LHCN-M2 (cell line): ENCODE data around the gene AGTR1. TPM values are rescaled to one million over a fixed set of nuclear protein-coding genes. Genes with fewer than 3 reads are reported as not detected.

ENCODE experiments used
- DNase-seq: peaks from one replicate; pipeline ENCODE4 v3.0.0-alpha.2; 2012; ENCODE audit warnings: low read depth
- polyA plus RNA-seq: library from polyadenylated mRNA; unstranded; fragments of >200 nt; gene quantifications from one replicate; pipeline ENCODE4 v1.2.1, GENCODE V29; 2012; ENCODE audit warnings: missing spikeins
- total RNA-seq: library from RNA; depleted of rRNA; stranded (reverse); fragments of >200 nt; gene quantifications from 2 replicates; pipeline ENCODE4 v1.2.3, GENCODE V29; 2014; rRNA removed

The AGTR1 gene
- total RNA-seq, result 5.1 and 6.4 TPM in 2 replicates
- polyA plus RNA-seq, result 2.5 TPM

DNA sequence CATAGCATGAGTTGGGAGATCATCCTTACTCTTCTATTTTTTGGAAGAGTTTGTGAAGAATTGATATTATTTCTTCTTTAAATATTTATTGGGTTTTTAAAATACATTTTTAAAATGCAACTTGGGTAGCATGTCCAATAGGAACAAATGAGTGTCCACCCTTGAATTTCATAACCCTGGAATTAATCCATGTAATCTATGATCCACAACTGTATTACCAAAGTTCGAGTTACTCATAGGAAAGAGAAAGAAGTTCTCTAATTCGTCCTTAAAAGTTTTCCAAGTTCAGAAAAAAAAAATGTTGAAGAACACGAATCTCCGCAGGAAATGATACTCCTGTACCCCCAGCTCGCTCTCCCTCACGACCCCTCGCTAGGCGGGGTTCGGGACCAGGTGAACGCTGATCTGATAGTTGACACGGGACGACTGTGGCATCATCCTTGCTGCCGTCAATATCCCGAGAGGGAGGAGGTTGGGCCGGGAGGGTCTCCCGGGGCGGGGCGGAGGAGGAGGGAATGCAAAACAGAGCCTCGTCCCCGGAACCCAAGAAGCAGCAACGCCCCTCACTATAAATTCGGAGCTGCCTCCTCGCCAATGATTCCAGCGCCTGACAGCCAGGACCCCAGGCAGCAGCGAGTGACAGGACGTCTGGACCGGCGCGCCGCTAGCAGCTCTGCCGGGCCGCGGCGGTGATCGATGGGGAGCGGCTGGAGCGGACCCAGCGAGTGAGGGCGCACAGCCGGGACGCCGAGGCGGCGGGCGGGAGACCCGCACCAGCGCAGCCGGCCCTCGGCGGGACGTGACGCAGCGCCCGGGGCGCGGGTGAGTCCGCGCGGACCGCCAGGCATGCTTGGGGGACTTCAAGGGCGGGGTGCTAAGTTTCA lies at the start of gene AGTR1:
AGTR1 (plus strand) TSS at position 598 of the 884 bp plus-strand sequence. CDS start 43,133 bp downstream, outside the sequence.
- DNase-seq, result peak; percentile 76

DNA sequence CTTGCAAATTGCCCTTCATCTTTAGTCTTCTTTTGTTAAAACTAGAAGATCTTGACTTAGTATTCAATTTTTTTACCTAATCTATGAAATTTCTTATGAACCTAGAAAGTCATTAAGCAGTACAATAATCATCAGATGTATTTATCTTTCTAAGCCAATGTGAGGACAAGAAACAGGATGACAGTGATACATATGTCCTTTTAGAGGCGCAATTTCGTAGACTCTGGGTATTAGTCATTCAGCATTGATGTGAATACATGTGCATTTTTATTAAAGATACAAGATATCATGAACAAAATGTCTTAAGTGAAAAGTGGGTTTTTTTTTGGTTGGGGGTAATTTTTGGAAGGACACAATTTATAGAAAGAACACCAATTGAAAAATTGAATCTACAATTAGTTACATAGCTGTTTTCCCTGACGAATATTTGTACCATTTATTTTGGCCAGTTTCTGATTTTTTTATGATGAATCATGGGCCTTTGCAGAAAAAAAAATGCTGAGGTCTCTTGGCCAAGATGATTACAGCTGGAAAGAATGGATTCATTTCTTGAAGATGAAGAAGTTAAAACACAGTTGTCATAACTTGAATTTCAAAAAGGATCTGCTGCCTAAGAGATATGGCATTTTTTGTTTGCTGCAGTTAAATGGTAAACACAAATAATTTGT lies 48.9 kb upstream of the AGTR1 start:
- peak; percentile 83 for DNase-seq

DNA sequence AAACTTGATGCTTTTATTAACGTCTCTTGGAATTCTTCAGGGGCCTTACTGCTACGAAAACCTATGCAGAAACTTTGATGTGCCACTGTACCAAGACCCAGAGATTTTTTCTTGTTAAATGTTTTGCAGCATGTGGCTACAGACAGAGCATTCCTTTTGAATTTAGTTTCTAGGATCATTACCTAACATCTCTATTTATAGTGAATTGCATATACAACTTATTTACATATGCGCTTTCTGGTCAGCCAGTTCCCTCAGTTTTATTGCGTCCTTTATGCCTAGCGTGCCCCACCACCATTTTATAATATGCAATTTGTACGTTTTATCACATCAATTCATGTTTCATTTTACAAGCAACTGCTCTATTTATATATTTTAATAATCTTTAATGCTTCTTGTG lies 46.2 kb upstream of the AGTR1 start:
- no peak for DNase-seq

DNA sequence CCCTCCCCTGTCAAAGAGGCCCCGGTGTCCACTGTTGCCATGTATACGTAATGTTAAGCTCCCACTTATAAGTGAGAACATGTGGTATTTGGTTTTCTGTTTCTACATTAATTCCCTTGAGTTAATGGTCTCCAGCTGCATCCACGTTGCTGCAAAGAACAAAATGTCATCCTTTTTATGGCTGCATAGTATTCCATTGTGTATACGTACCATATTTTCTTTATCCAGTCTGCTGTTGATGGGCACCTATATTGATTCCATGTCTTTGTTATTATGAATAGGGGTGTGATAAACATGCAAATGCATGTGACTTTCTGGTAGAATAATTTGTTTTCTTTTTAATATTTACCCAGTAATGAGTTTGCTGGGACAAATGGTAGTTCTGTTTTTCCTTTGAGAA lies 43.3 kb upstream of the AGTR1 start:
- DNase-seq, result no peak

DNA sequence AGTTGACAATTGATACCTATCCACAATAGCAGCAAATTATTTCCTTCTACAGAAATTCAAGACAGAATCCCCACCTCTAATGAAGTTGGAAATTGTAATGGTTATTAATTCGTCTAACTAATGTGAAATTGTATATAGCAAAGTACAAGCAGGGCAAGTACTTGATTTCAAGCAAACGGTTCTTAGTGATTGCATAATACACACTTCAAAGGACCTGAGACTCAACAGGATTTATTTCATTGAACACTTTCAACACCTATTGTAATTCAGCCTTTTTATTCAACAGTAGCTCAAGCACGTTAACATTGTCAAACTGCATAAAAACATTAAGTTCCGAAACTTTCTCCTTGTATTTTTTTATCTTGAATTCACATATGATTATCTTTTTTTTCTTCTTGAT lies 40.2 kb upstream of the AGTR1 start:
- no peak for DNase-seq

DNA sequence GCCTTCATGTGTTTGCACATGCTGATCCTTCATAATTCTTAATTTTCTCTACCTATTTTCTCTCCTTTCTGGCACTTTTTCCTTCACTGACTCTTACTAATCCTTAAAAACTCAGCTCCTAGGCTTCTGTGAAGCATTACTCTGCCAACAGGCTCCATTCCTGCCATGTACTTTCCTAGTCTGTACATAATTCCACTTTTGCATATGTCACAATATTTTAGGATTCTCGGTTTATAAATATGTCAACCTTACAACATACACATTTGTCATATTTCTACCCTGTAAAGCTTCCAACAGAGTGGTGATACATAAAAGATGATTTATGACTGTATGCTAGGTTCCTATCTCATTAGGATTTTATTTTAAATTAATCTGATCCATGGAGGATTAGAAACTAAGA lies 38.2 kb upstream of the AGTR1 start:
- no peak for DNase-seq

DNA sequence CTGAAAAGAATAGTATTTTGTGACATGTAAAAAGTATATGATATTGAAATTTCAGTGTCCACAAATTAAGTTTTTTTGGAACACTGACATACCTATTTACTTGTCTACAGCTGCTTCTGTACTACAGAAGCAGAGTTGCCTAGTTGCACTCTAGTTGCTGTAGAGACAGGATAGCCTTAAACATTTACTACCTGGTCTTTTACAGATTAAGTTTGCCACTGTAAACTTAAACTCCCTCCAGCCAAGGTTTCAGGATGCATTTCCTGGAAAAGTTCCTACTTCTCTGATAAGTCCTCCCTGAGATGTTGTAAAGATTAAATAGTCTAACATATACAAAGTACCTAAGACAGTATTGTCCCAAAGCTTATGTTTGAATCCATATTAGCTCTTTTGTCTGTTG lies 17.4 kb upstream of the AGTR1 start:
- DNase-seq, result no peak

DNA sequence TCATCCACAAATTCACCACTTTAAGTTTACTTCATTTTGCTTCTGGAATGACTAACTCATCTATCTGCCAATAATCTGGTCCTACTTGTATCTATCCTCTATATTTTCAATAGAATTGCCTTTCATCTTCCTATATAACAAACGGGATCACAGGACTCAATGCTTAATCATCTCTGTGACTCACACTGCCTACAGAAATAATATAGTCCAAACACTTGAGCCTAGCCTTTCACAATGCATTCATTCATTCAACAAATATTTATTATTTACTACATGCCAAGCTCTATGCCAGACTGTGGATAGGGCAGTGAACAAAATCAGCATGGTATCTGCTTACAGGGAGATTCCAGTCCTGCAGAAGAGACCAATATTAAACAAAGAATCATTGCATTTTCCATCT lies 16.6 kb upstream of the AGTR1 start:
- peak; percentile 10 for DNase-seq

DNA sequence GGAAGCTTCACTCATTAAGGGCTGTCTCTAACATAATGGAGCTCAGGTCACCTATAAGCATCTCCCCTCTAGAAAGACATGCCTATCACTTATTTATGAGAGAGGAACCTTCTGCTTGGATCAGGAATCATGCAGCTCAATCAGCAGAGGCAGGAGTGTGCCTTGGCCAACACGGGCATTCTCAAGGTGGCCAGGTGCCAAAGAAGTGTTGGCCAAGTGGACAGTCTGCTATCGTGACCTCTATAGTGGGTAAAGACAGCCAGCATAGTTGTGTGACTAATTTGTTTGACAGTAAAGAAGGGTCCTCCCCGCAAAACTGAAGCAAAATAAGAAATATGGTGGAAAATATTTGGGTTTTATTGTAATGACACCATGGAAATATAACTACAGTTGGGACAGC lies 14.7 kb upstream of the AGTR1 start:
- DNase-seq, result no peak

DNA sequence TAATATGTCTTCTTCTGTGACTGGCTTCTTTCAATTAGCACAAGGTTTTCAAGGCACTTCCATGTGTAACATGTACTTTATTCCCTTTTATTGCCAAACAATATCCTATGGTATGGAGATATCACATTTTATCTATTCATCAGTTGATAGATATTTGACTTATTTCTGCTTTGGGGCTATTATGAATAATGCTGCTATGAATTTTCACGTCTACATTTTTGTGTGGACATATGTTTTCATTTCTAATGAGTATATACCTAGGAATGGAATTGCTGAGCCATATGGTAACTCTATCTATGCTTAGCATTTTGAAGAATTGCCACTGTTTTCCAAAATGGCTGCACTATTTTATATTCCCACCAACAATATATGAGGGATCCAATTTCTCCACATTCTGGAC lies 3.6 kb upstream of the AGTR1 start:
- no peak for DNase-seq

DNA sequence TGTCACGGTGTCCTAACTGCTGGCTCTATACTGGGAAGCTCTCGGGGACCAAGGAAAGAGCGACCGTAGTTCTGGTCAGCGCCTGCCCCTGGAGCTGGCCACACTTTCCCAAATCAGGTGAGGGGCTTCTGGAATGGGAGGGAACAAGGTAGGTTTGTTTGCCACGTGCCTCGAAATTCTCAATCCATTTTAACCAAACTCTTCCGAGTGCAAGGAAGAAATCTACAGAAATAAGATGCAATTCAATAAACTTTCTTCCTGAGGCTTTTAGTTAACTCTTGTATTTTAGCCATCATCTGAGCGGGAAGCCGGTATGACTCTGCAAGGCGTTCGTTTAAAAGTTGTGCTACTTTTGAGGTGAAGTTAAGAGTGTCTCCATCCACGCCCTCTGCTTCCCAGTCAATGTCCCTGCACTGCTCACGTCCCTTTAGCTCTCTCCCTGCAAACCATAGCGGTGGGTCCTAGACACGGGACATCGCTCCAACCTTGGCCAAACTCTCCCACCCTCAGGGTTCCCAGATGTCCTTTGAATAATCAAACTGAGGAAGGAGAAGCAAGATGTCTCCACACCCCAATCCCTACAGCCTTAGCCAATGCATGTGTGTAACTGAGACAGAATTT lies 597 bp downstream of the AGTR1 start:
- no peak for DNase-seq

DNA sequence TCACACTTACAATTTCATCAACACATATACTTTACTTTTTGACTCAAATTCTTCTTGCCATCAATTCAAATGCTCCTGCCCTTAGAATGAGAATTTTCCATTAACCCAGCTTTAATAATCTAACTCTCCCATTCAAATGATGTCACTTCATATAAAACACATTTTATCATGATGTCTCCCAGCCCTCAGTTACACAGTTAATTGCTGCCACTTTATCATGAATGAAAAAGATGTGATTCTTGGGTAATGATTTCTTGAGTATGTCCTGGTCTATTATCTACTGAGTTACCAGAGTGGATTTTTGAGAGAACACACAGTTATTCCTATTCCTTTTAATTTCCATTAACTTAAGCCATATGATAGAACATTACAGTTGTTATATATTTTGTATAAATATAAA lies 7.6 kb downstream of the AGTR1 start:
- no peak for DNase-seq

DNA sequence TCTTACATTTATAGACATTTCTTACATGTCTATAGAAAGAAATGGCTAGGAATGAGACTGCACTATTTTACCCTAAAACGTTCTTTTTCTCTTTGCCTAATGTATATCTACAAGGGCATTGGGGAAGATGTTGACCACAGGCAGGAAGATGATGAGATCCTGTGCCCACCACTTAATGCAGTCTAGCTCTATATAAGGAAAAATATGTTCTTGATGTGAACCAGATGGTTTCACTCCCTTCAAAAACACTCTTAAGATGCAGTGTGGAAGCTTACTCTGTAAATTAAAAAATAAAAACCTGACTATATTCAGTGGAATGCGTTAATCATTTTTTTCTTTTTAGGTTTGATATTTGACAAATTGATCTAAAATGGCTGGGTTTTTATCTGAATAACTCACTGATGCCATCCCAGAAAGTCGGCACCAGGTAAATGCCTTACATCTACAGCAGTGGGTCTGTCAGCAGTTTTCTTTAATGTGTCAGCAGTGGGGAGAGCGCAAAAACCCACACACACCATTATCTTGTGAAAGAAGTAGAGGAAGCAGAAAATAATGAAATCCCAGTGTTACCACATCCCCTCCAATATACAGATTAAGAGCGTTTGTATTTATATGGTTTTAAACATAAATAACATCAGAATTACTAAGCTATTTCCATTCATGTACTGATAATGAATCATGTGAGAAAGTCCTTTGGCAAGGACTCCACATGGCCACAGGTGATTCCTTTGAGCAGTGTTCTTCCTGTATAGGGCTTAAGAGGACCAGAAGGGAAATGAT lies 10.1 kb downstream of the AGTR1 start:
- DNase-seq, result no peak

DNA sequence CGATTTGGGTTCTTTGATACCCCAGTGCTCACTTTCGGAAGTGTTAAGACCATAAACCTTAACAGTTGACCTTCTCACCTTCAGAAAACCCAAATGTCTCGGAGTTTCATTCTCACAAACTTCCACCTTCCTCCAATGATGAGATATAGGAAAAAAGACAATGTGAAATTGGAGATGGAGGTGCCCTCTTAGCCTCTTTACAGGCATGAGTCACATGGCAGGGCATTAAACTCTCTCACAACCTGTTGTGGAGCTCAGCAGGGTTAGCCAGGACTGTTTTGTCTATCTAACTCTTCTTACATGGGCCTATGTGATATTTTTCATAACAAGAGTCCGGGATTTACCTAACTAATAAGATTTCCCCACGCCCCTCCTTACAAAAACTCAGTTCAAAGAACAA lies 10.7 kb downstream of the AGTR1 start:
- DNase-seq, result no peak

DNA sequence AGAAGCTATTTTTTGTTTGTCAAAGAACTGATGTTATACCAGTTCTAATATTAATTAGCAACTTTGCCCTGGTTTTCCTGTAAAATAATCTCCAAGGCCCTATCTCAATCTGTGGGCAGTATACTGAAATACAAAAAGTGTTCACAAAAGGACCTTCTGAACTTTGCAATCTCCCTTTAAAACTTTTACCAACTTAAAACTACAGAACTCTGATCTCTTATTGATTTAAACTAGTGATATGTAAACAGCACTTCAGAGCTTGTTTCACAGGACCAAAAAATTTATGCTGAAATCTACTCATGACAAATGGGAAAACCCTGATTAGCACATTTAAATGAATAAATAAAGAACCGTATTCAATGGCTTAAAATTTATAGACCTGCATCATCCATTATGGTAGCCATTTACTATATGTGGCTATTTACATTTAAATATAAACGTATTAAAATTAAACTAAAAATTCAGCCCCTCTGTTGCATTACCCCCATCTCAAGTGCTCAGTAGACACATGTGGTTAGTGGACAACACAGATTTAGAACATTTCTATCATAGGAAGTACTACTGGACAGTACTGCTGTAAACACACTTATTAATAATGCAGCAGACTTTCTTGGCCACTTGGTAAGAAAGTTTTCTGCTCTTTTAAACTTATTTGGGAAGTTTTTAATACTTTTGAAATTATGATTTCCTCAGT lies 12.0 kb downstream of the AGTR1 start:
- DNase-seq, result no peak

DNA sequence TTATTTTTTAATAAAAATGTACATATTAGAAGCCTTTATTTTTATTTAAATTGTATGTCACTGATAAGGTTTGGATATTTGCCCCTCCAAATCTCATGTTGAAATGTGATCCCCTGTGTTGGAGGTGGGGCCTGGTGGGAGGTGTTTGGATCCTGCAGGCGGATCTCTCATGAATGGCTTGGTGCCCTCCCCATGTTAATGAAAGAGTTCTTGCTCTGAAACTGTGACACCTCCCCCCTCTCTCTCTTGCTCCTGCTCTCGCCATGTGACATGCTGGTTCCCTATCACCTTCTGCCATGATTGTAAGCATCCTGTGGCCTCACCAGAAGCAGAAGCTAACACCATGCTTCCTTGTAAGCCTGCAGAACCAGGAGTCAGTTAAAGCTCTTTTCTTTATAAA lies 13.0 kb downstream of the AGTR1 start:
- no peak for DNase-seq

DNA sequence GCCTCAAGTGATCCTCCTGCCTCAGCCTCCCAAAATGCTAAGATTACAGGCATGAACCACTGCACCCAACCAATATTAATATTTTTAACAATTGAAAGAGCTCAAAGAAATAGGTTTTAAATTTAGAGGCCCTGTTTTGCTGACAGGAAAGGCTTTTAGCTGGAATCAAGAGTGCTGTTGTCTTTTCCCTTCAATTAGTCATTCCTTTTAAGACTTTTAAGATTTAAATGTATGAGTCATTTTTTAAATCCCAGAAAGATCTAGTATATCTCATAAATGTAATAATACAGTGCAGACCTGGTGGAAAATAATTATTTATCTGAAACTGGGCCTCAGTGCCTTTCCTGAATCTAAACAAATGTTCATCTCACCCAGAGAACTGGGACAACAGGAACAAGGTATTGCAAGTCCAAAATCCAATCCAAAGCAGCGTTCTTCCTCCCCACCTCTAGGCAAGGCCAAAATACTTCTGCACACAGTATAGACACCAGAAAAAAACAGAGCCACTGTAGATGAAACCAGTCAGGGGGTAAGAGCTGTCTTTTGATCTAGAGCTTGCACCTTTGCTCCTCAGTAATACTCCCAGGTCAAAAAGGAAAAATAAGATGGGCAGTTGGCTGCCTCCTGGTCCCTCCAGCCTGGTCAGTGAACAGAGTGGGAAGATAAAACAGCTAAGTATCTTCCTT lies 14.4 kb downstream of the AGTR1 start:
- DNase-seq, result peak; percentile 49

DNA sequence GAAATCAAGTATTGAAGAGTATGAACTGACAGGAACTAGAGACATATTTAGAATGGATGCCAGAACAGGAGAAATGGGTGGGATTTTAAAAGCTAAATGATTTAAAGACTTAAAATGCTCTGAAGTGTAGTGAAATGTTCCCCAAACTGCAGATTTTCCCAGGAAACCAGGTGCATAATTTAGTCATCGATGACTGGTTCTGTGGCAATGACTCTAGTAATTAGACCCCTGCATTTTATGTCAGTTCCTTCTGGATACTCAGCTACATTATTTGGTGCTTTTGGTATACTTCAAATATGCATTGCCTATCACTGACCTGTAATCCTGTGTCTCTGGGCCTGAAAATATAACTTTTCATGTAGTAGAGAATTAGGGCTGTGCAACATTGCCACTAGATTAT lies 16.8 kb downstream of the AGTR1 start:
- DNase-seq, result peak; percentile 58

DNA sequence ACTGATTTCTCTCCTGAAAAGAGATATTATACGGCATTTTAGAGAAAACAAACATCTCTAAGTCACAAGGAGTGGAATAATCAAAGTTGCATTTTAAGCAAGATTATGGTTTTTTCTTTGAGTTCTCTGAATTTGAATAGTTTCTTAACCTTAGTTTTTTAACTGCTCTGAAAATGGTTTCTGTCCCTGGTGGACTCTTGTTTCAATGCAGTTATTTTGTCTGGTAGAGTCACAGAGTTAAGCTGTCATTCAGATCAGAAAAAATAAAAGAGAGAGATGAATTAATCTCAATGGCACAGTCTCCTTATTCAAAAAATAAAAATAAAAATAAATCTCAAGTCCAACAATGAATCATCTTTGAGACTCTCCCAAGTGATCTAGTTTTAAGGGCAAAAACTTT lies 19.0 kb downstream of the AGTR1 start:
- peak; percentile 7 for DNase-seq

DNA sequence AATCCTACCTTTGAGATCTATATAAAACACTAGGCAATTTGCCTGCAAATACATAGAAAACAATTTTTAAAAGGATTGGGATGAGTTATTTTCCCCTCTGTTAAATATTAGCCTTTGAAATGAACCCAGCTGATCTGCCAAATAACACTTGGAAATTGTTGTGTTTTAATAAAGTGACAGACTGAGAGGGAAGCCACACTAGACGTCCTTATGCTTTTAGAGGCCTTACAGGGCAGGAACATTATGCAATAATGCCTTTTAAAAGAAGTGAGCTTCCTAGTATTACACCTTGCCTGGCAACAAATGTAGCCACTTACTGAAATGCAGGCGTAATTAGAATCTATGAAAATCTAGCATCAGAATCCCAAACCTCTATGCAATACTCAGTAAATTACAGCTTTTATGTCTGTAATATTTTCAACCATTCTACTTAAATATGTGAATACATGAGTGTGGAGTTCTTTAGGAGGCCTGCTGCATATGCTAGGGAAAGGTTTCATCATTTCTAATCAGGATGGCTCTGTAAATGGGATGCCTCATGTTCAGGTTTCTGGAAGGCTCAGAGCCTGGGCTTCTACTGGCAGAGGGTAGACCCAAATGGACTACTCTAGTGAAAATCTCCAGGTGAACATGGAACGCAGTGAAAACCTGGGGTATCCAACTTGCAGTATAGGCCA lies 20.3 kb downstream of the AGTR1 start:
- DNase-seq, result no peak
